B cell (primary cell): ENCODE data around the gene PHLDB2. TPM values are rescaled to one million over a fixed set of nuclear protein-coding genes. Genes with fewer than 3 reads are reported as not detected.

Source experiments
- ATAC-seq: fragments of 200-7000 bp; cut with Tn5 transposase; one replicate; pipeline ENCODE4 v1.10.0; 2021; ENCODE audit warnings: low read depth, mild to moderate bottlenecking, moderate number of reproducible peaks, moderate library complexity
- CTCF ChIA-PET: fragments of 350-600 bp; sonication (Branson Sonifier 250); formaldehyde crosslinking; loops from one replicate; lab custom pipeline; 2021; ENCODE audit warnings: antibody characterized with exemption, inconsistent platforms; lab: Charles Lee
- POLR2A ChIA-PET: fragments of 350-600 bp; sonication (Branson Sonifier 250); formaldehyde crosslinking; loops from one replicate; lab custom pipeline; 2021; ENCODE audit warnings: antibody characterized with exemption; lab: Charles Lee
- DNase-seq: peaks from one replicate; pipeline ENCODE4 v3.0.0; 2013
- H2AFZ ChIP-seq: 2 replicates; pipeline ENCODE4 v1.6.1; 2012; ENCODE audit warnings: mild to moderate bottlenecking, low read depth, low read length; ENCODE audit not compliant: insufficient read depth, poor library complexity, severe bottlenecking
- H3K27ac ChIP-seq, 2 donors: 1 replicate in 1 of 2; 2 replicates in 1 of 2; pipeline ENCODE4 v1.5.1; 2012 to 2013; ENCODE audit warnings: low read length in 2 of 2, mild to moderate bottlenecking in 2 of 2, moderate library complexity in 1 of 2
- H3K27me3 ChIP-seq, 4 experiments: fragments of 200-600 bp in 1 of 4; sonication (generic) in 1 of 4; replicated peaks in 1 of 4; 1 replicate in 2 of 4; 2 replicates in 2 of 4; pipeline versions ENCODE4 v1.6.1 to v1.7.0; 2013 to 2016; ENCODE audit warnings: low read length in 3 of 4, mild to moderate bottlenecking in 2 of 4, mixed read lengths in 1 of 4, moderate library complexity in 1 of 4; ENCODE audit not compliant: insufficient read depth in 4 of 4, control insufficient read depth in 3 of 4; ENCODE audit errors: control extremely low read depth in 1 of 4
- H3K36me3 ChIP-seq, 2 experiments: replicated peaks in 1 of 2; 1 replicate in 1 of 2; 2 replicates in 1 of 2; pipeline versions ENCODE4 v1.6.1 to v1.7.1; 2013; ENCODE audit warnings: low read length in 1 of 2; ENCODE audit not compliant: insufficient read depth in 2 of 2, control insufficient read depth in 1 of 2; ENCODE audit errors: control extremely low read depth in 1 of 2, extremely low read depth in 1 of 2
- H3K4me1 ChIP-seq, 2 donors: fragments of 200-600 bp in 1 of 2; sonication (generic) in 1 of 2; 1 replicate in 1 of 2; 2 replicates in 1 of 2; pipeline versions ENCODE4 v1.5.1 to v1.6.1; 2013 to 2017; ENCODE audit warnings: low read length in 2 of 2; ENCODE audit not compliant: control insufficient read depth in 2 of 2, insufficient read depth in 2 of 2
- H3K4me2 ChIP-seq: replicated peaks from 2 replicates; pipeline ENCODE3; 2012; ENCODE audit warnings: mild to moderate bottlenecking, low read depth, low read length; ENCODE audit not compliant: poor library complexity, severe bottlenecking
- H3K4me3 ChIP-seq, 5 experiments: fragments of 200-600 bp in 1 of 5; sonication (generic) in 1 of 5; 1 replicate in 3 of 5; 2 replicates in 2 of 5; pipeline versions ENCODE4 v1.5.1 to v1.7.0; 2011 to 2016; ENCODE audit warnings: low read length in 4 of 5, mild to moderate bottlenecking in 4 of 5, low read depth in 2 of 5, control low read depth in 1 of 5, moderate library complexity in 1 of 5; ENCODE audit not compliant: insufficient read depth in 1 of 5; ENCODE audit errors: control extremely low read depth in 1 of 5, extremely low read depth in 1 of 5
- H3K79me2 ChIP-seq: fragments of 200-600 bp; sonication (generic); one replicate; pipeline ENCODE4 v1.6.0; 2016; ENCODE audit warnings: low read length; ENCODE audit not compliant: control insufficient read depth, insufficient read depth
- H3K9ac ChIP-seq: fragments of 200-600 bp; sonication (generic); 2 replicates; pipeline ENCODE4 v1.6.1; 2017; ENCODE audit warnings: mild to moderate bottlenecking, low read length, moderate library complexity
- H3K9me3 ChIP-seq, 3 donors: one replicate each; pipeline versions ENCODE4 v1.6.1 to v1.7.1; 2013; ENCODE audit warnings: low read length in 2 of 3; ENCODE audit not compliant: control insufficient read depth in 2 of 3, insufficient read depth in 1 of 3; ENCODE audit errors: control extremely low read depth in 1 of 3
- H4K20me1 ChIP-seq: 2 replicates; pipeline ENCODE4 v1.6.0; 2012; ENCODE audit warnings: mild to moderate bottlenecking, low read length; ENCODE audit not compliant: insufficient read depth, control insufficient read depth, poor library complexity, severe bottlenecking
- H3K27ac Mint-ChIP-seq: one replicate; pipeline ENCODE4 v1.8.0; 2021; ENCODE audit warnings: mixed read lengths
- H3K27me3 Mint-ChIP-seq: one replicate; pipeline ENCODE4 v1.8.0; 2021; ENCODE audit warnings: mixed read lengths
- H3K4me1 Mint-ChIP-seq: one replicate; pipeline ENCODE4 v1.8.0; 2021; ENCODE audit warnings: mixed read lengths
- H3K4me3 Mint-ChIP-seq: one replicate; pipeline ENCODE4 v1.8.0; 2021; ENCODE audit warnings: mixed read lengths
- H3K9me3 Mint-ChIP-seq: one replicate; pipeline ENCODE4 v1.8.0; 2022; ENCODE audit warnings: mixed read lengths; ENCODE audit not compliant: insufficient read depth
- CTCF ChIP-seq: fragments of 200-600 bp; IDR thresholded peaks from one replicate; pipeline ENCODE4 v1.8.0; 2022; ENCODE audit warnings: antibody characterized with exemption, mild to moderate bottlenecking
- EZH2 ChIP-seq: IDR thresholded peaks from 2 replicates; pipeline ENCODE4 v1.6.1; 2012; ENCODE audit warnings: borderline replicate concordance, low read depth, mild to moderate bottlenecking, moderate library complexity, low read length; ENCODE audit not compliant: insufficient read depth, poor library complexity, severe bottlenecking
- WGBS: methylation state at CpG from one replicate; pipeline ENCODE4 v1.1.5; 2013; ENCODE audit warnings: missing lambda C conversion rate; ENCODE audit not compliant: insufficient coverage; 5-methylcytosine and 5-hydroxymethylcytosine counted together
- intact Hi-C: fragments of 100-400 bp; cut with micrococcal nuclease; formaldehyde crosslinking; loops from one replicate; pipeline ENCODE4 v1.10.0; 2022
- polyA plus RNA-seq: library from polyadenylated mRNA; depleted of rRNA; stranded (reverse); fragments of >200 nt; gene quantifications from 2 replicates; pipeline ENCODE4 v1.2.3, GENCODE V29; 2012
- total RNA-seq, 2 donors: library from RNA; stranded (reverse); fragments of 120-200 nt in 1 of 2; gene quantifications; 1 replicate in 1 of 2; 2 replicates in 1 of 2; pipeline versions ENCODE4 v1.2.3 to v1.2.4, GENCODE V29; 2013 to 2022

The PHLDB2 gene
- total and polyA plus RNA-seq, 2 donors (not counting 1 experiment from before 2014, with no cell fraction given), result 1.3 to 6.3 TPM

GRCh38 chr3:112017091-112017490 is 158.0 kb downstream of the PHLDB2 start:
- H2AFZ ChIP-seq, result no peak overlapping the region

GRCh38 chr3:112018712-112019111 is 159.6 kb downstream of the PHLDB2 start:
- H3K9me3 ChIP-seq, result no peaks in the 10 kb centered on the region
- H3K9me3 Mint-ChIP-seq, result no peaks in the 10 kb centered on the region
- H3K4me3 ChIP-seq, result no peak overlapping the region
- ATAC-seq (no peak), DNase-seq (no peak)
- H3K79me2 ChIP-seq, result no peaks in the 10 kb centered on the region
- POLR2A ChIA-PET, result no interaction called here
- no peak overlapping the region for H3K9ac ChIP-seq
- no peak overlapping the region for H2AFZ ChIP-seq
- H3K4me1 Mint-ChIP-seq, result peaks cover 3% of the 10 kb centered on the region
- 100% methylated on average over 2 of the region's 4 CpGs for WGBS
- H3K36me3 ChIP-seq, result no peaks in the 10 kb centered on the region
- H3K4me3 Mint-ChIP-seq, result no peak overlapping the region
- H3K27me3 ChIP-seq, result no peaks in the 10 kb centered on the region
- no peak overlapping the region for H3K27ac ChIP-seq
- H3K27me3 Mint-ChIP-seq, result peaks cover 3% of the 10 kb centered on the region
- intact Hi-C loops, result no loop called here
- no peaks in the 10 kb centered on the region for H3K4me1 ChIP-seq
- TF ChIP-seq CTCF (no peak), EZH2 (no peak)
- no peak overlapping the region for H3K4me2 ChIP-seq
- H3K27ac Mint-ChIP-seq, result no peak overlapping the region
- CTCF ChIA-PET, result no interaction called here
- no peaks in the 10 kb centered on the region for H4K20me1 ChIP-seq

More at GRCh38 chr3:112017091-112017490, 158.0 kb downstream of the PHLDB2 start:
- Mint-ChIP-seq H3K27me3 (no peaks in the 10 kb centered on the region), H3K9me3 (no peaks in the 10 kb centered on the region), H3K27ac (no peak overlapping the region), H3K4me1 (peaks cover 9% of the 10 kb centered on the region), H3K4me3 (no peak overlapping the region)
- H3K79me2 ChIP-seq, result no peaks in the 10 kb centered on the region
- POLR2A ChIA-PET, result no interaction called here
- H3K36me3 ChIP-seq, result no peaks in the 10 kb centered on the region
- ATAC-seq, result no peak
- H3K27ac ChIP-seq, result no peak overlapping the region
- no peaks in the 10 kb centered on the region for H4K20me1 ChIP-seq
- no peak overlapping the region for H3K4me2 ChIP-seq
- TF ChIP-seq EZH2 (no peak), CTCF (no peak)
- H3K4me3 ChIP-seq, result no peak overlapping the region
- no peak for DNase-seq
- H3K9ac ChIP-seq, result no peak overlapping the region
- CTCF ChIA-PET, result interaction anchor here (0.9 to 6.2 kb wide), 4 partner anchors 18 to 300 kb away, joined by 3 to 117 read pairs (median 4); partner anchors contain the start of gene TAGLN3
- H3K27me3 ChIP-seq, result no peaks in the 10 kb centered on the region
- no peaks in the 10 kb centered on the region for H3K9me3 ChIP-seq
- H3K4me1 ChIP-seq, result peaks cover 0 to 3% of the 10 kb centered on the region in 2 donors
- intact Hi-C loops, result no loop called here
